ENCODE data around the gene PAX7.

PAX7 gene

DNA sequence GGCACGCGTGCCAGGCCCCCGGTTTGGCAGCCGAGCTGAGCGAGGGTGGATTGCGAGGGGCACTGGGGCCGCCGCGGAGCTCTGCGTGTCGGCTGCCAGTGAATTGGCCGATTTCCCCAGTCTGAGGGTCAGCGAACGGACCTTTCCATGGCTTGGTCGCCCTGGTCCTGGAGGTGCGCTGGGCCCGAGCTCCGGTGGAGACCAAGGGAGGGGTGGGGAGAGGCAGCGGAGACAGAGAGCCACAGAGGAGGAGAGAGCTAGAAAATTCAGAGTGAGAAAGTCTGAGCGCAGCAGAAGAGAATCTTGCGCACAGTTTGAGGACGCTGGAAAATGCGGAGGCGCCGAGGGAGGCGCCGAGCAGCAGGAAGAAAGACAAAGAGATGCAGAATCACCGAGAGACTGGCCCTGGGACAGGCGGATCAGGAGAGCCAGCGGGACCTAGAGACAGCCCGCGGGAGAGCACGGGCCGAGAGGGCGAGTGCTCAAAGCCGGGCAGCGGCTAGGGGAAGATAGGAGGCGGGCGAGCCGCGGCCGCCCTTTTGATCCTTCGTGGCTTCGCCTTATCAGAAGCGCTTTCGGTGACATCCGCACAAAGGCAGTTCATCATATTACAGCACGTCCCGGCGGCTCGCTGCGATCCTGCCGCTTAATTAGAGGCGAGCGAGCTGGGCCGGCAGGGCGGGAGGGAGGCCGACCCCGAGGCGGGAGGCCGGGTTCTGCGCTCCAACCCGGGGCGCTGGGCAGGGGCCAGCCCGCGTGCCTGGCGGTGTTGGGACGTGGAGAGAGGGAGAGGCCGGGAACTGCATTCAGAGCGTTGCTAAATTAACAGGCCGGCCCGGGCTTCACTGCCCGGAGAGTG lies 12.7 kb downstream of the PAX7 start:
- H3K9me3 ChIP-seq (ENCODE audit: control insufficient read depth, low read length) = no peaks in the 10 kb centered on the region
- peaks cover 24% of the 10 kb centered on the region for H3K4me1 ChIP-seq (ENCODE audit: control insufficient read depth, insufficient read depth, low read length, poor library complexity, severe bottlenecking)
- H3K4me3 ChIP-seq (ENCODE audit: extremely low read depth, insufficient read depth, low read length, poor library complexity, severe bottlenecking) = peak overlapping the region; percentile 12
- 0 to 1% methylated on average over 68 to 73 of the region's 73 CpGs for WGBS, 2 experiments (ENCODE audit: insufficient coverage in 2 of 2)
- H3K27ac ChIP-seq (ENCODE audit: low read depth, low read length, severe bottlenecking) = no peak overlapping the region
- H3K36me3 ChIP-seq (ENCODE audit: control insufficient read depth, insufficient read depth, low read length) = no peaks in the 10 kb centered on the region

DNA sequence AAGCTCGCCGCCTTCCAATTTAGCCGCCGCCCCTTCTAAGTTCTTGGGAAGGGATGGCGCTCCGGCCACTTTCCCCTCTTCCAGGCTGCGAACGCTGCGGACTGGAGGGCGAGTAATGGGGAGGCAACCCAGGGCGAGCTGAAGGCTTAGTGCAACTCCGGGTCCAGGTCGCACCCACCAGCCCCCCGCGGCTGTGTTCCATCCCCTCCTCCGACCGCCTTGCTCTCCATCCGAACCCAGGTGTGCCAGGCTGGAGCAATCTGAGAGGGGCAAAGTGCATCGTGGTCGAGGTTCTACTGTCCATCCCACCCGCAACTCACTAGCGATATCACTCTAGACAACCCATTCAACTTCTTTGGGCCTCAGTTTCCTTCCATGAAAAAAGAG lies 13.4 kb downstream of the PAX7 start:
- Histone ChIP-seq H3K27ac (ENCODE audit: low read depth, low read length, severe bottlenecking) (no peak overlapping the region), H3K4me3 (ENCODE audit: extremely low read depth, insufficient read depth, low read length, poor library complexity, severe bottlenecking) (peak overlapping the region; percentile 12), H3K36me3 (ENCODE audit: control insufficient read depth, insufficient read depth, low read length) (no peaks in the 10 kb centered on the region), H3K4me1 (ENCODE audit: control insufficient read depth, insufficient read depth, low read length, poor library complexity, severe bottlenecking) (peaks cover 24% of the 10 kb centered on the region), H3K9me3 (ENCODE audit: control insufficient read depth, low read length) (no peaks in the 10 kb centered on the region)
- WGBS, 2 experiments (ENCODE audit: insufficient coverage in 2 of 2) = 3 to 4% methylated on average over 13 to 16 of the region's 22 CpGs

DNA sequence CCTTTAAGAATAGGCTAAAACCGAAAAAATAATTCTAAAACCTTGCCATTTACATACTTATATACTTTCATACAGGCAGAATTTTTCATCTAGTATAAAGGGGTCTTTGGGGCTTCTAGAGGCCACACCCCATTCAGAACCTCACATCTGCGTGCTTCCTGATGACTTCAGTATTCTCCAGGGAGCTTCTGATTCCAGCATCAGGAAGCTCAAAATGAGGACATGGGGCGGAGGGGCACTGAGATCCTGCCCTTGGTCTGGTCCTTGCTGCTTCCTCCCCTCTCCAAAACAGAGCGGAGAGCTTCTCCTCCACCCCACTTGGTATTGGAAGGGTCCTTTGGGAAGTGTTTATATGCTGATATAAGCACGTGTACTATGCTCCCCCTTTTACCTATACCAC lies 13.8 kb downstream of the PAX7 start:
- peaks cover 25% of the 10 kb centered on the region for H3K4me1 ChIP-seq (ENCODE audit: control insufficient read depth, insufficient read depth, low read length, poor library complexity, severe bottlenecking)
- WGBS, 2 experiments (ENCODE audit: insufficient coverage in 2 of 2) = no CpG with 5 or more reads among the region's 5 CpGs
- H3K27ac ChIP-seq (ENCODE audit: low read depth, low read length, severe bottlenecking) = no peak overlapping the region
- H3K4me3 ChIP-seq (ENCODE audit: extremely low read depth, insufficient read depth, low read length, poor library complexity, severe bottlenecking) = no peak overlapping the region
- no peaks in the 10 kb centered on the region for H3K9me3 ChIP-seq (ENCODE audit: control insufficient read depth, low read length)
- no peaks in the 10 kb centered on the region for H3K36me3 ChIP-seq (ENCODE audit: control insufficient read depth, insufficient read depth, low read length)

DNA sequence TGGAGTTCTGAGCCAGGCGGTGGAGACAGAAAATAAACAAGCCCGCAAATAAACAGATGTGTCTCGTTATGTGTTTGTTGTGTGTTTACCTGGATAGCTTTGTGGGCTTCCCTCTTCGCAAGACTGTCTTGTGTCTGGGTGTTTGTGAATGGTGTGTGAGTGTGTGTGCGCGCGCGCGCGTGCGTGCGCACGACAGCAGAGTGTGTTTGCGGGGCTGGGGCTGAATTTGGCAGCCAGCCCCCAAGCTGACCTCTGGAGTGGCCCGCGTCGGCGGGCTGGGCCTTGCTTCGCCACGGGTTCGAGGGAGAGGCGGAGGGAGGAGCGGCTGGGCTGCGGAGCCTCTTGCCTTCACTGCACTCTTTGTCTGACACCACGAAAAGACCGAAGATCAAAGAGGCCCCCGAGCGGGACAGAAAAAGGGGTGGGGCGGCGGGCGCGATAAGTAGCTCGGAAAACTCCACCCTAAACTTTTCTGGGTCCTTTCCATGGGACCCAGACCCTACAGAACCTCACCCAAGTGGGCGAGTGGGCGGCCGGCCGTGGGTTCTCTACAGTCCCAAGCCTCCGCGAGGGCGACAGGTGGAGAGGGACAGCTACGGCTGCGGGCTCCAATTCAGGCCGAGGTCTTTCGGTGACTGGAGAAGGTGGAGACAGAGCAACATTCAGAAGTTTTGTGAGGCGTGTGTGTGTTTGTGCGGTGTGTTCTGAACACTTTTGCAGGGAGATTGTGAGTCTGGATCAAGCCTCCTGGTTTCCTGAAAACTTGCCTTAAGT lies 14.5 kb downstream of the PAX7 start:
- Histone ChIP-seq H3K4me3 (ENCODE audit: extremely low read depth, insufficient read depth, low read length, poor library complexity, severe bottlenecking) (no peak overlapping the region), H3K9me3 (ENCODE audit: control insufficient read depth, low read length) (no peaks in the 10 kb centered on the region), H3K36me3 (ENCODE audit: control insufficient read depth, insufficient read depth, low read length) (no peaks in the 10 kb centered on the region), H3K4me1 (ENCODE audit: control insufficient read depth, insufficient read depth, low read length, poor library complexity, severe bottlenecking) (peaks cover 29% of the 10 kb centered on the region), H3K27ac (ENCODE audit: low read depth, low read length, severe bottlenecking) (no peak overlapping the region)
- 1 to 3% methylated on average over 30 to 32 of the region's 46 CpGs for WGBS, 2 experiments (ENCODE audit: insufficient coverage in 2 of 2)

DNA sequence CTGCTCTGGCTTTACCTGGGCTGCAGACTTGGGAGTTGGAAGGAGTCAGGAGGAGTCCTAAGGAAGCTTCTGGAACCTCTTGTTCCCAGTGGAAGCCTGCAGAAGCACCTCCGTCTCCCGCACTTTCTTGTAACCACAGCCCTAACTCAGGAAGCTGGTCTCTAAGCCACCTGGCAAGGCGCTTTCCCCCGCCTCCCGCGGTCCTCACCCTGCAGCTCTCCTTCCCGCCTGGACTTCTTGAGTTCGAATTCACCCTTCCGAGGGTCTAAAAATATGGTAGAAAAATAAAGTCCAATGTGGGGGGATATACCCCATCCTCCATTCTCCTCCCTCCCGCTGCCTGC lies 15.1 kb downstream of the PAX7 start:
- Histone ChIP-seq H3K9me3 (ENCODE audit: control insufficient read depth, low read length) (no peaks in the 10 kb centered on the region), H3K36me3 (ENCODE audit: control insufficient read depth, insufficient read depth, low read length) (no peaks in the 10 kb centered on the region), H3K4me3 (ENCODE audit: extremely low read depth, insufficient read depth, low read length, poor library complexity, severe bottlenecking) (no peak overlapping the region), H3K27ac (ENCODE audit: low read depth, low read length, severe bottlenecking) (no peak overlapping the region), H3K4me1 (ENCODE audit: control insufficient read depth, insufficient read depth, low read length, poor library complexity, severe bottlenecking) (peaks cover 28% of the 10 kb centered on the region)
- 0% methylated on average over 1 to 3 of the region's 10 CpGs for WGBS, 2 experiments (ENCODE audit: insufficient coverage in 2 of 2)

DNA sequence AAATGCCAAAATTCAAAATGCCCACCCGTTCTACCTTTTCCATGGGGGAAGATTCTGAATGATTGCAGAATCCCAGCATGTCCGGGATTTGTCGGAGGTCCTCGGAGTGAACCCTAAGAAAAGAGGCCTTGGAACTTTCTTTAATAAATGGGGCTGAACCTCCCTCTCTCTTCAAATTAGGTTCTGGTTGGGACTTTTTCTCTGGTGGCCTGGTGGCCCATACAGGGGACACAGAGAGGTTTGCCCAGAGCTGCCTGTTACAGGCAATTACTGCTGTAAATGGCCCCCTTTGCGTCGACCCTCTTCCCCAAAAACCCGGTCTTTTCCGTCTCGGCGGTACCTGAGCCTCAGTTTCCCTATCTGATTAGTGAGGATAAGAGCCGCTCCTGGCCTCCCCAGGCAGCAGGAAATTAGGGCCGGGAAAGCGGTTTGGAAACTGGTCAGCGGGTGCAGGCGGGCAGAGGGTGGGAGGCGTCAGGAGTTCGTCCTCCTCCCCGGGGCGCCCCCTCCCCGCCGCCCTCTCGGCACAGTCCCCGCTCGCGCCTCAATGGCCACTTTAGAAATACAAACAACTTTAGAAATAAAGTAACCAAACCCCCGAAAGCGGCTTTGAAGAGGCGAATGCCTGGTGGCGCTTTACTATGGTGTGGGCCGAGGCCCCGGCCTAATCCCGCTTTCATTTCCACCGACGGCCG lies 15.6 kb downstream of the PAX7 start:
- WGBS, 2 experiments (ENCODE audit: insufficient coverage in 2 of 2) = 2 to 3% methylated on average over 15 to 25 of the region's 35 CpGs
- Histone ChIP-seq H3K27ac (ENCODE audit: low read depth, low read length, severe bottlenecking) (no peak overlapping the region), H3K9me3 (ENCODE audit: control insufficient read depth, low read length) (no peaks in the 10 kb centered on the region), H3K36me3 (ENCODE audit: control insufficient read depth, insufficient read depth, low read length) (no peaks in the 10 kb centered on the region), H3K4me1 (ENCODE audit: control insufficient read depth, insufficient read depth, low read length, poor library complexity, severe bottlenecking) (peaks cover 24% of the 10 kb centered on the region), H3K4me3 (ENCODE audit: extremely low read depth, insufficient read depth, low read length, poor library complexity, severe bottlenecking) (no peak overlapping the region)

DNA sequence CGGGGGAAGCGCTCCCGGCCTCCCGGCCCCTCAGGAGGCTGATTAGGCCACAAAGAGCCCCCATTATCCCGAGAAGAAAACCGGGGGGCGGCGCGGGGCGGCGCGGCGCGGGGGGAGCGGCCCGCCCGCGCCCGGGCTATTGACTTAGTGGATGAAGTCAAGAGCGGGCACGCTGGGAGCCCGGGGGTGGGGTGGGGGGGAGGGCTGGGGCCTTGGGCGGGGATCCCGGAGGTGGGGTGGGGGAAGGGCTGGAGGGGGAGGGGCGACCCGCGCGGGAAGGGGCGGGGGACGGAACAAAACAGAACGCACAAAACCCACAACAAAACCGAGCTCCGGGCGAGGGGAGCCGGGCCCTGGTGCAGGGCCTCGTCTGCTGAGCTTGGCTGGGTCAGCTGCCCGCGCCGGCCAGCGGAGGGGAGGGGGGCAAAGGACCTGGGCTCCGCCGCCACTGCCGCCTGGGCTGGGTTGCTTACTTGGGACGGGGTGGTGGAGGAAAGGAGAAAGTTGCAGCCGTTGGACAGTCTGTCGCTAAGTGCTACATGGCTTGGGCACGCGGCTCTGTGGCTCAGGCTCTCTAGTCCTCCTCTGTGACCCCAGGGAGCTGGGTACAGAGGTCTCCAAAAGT lies 16.3 kb downstream of the PAX7 start:
- 0 to 2% methylated on average over 3 to 14 of the region's 48 CpGs for WGBS, 2 experiments (ENCODE audit: insufficient coverage in 2 of 2)
- Histone ChIP-seq H3K27ac (ENCODE audit: low read depth, low read length, severe bottlenecking) (no peak overlapping the region), H3K36me3 (ENCODE audit: control insufficient read depth, insufficient read depth, low read length) (no peaks in the 10 kb centered on the region), H3K9me3 (ENCODE audit: control insufficient read depth, low read length) (no peaks in the 10 kb centered on the region), H3K4me1 (ENCODE audit: control insufficient read depth, insufficient read depth, low read length, poor library complexity, severe bottlenecking) (peaks cover 22% of the 10 kb centered on the region), H3K4me3 (ENCODE audit: extremely low read depth, insufficient read depth, low read length, poor library complexity, severe bottlenecking) (no peak overlapping the region)

DNA sequence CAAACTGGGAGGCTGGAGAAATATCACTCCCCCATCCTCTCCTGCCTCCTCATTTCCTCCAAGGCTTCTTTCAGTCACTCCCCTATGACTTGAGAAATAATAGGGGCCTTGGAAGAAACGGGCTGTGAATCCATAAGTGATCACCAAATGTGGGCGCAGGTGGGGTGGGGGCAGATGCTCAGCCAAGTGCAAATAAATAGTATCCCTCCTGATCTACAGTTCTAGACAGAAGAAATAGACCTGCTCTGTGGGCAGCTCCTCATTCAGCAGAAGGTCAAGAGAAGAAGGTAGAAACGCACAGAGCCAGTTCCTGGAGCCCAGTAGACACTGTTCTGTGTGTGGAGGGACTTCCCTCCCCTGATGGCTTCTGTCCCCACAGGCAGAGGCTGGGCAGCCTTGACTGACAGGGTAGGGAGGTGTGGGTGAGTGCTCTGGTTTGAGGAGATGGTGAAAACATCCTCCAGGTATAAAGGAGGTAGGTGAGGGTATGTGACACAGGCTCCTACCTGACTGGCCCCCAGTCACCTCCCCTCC lies 17.1 kb downstream of the PAX7 start:
- H3K4me3 ChIP-seq (ENCODE audit: extremely low read depth, insufficient read depth, low read length, poor library complexity, severe bottlenecking) = no peak overlapping the region
- H3K36me3 ChIP-seq (ENCODE audit: control insufficient read depth, insufficient read depth, low read length) = no peaks in the 10 kb centered on the region
- no peak overlapping the region for H3K27ac ChIP-seq (ENCODE audit: low read depth, low read length, severe bottlenecking)
- H3K9me3 ChIP-seq (ENCODE audit: control insufficient read depth, low read length) = no peaks in the 10 kb centered on the region
- H3K4me1 ChIP-seq (ENCODE audit: control insufficient read depth, insufficient read depth, low read length, poor library complexity, severe bottlenecking) = peaks cover 15% of the 10 kb centered on the region
- 27 to 81% methylated on average over 2 of the region's 3 CpGs for WGBS, 2 experiments (ENCODE audit: insufficient coverage in 2 of 2)

DNA sequence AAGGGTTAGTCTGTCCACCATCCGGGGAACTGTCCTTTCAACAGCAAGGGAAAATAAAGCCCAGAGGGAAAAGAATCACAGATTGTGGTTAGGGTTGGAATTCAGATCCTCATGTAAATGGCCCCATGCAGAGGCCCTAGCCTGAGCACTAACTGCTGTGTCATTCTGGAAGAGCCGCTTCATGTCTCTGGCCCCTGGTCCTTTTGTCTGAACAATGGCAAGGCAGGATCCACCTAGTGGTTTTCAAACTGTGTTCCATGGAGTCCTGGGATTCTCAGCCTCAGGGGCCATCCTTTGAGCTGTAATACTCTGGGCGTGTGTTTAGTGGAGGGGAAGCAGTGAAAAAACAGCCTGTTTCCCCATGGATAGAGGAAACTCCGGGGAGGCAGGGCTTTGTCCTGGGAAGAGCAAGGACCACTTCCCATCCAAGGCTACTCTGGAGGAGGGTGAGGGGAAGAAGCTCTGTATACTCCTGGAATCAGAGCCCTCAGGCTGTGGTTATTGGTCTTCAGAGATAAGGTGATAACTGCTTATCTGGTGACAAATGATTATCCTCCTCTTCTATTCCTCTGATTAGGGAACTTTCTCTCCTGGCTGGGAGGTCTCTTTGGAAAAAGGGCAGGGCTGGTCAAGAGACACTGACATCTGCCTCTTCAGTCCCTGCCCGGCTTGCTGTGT lies 19.2 kb downstream of the PAX7 start:
- Histone ChIP-seq H3K36me3 (ENCODE audit: control insufficient read depth, insufficient read depth, low read length) (no peaks in the 10 kb centered on the region), H3K27ac (ENCODE audit: low read depth, low read length, severe bottlenecking) (no peak overlapping the region), H3K4me1 (ENCODE audit: control insufficient read depth, insufficient read depth, low read length, poor library complexity, severe bottlenecking) (peaks cover 11% of the 10 kb centered on the region), H3K4me3 (ENCODE audit: extremely low read depth, insufficient read depth, low read length, poor library complexity, severe bottlenecking) (no peak overlapping the region), H3K9me3 (ENCODE audit: control insufficient read depth, low read length) (no peaks in the 10 kb centered on the region)
- WGBS, 2 experiments (ENCODE audit: insufficient coverage in 2 of 2) = 21 to 36% methylated on average over 3 of the region's 5 CpGs

DNA sequence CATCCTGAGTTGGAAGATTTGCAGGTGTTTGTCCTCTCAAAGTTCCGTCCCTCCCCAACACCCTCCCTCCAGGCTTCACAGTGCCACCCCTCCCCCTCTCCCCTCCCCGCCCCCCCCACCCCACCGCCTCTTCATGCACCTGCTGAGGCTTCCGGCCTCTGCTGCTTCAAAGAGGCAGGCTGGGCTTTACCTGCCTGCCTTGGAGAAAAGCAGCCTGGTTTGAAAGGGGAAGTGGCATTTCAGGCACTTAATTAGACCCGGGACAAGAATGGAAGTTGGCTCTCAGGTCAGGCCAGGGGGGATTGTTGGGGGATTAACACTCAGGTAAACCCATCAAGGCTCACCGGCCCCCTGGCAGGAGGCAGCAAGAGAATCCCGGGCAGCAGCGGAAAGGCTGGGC lies 21.1 kb downstream of the PAX7 start:
- Histone ChIP-seq H3K9me3 (ENCODE audit: control insufficient read depth, low read length) (no peaks in the 10 kb centered on the region), H3K4me3 (ENCODE audit: extremely low read depth, insufficient read depth, low read length, poor library complexity, severe bottlenecking) (no peak overlapping the region), H3K36me3 (ENCODE audit: control insufficient read depth, insufficient read depth, low read length) (no peaks in the 10 kb centered on the region), H3K27ac (ENCODE audit: low read depth, low read length, severe bottlenecking) (no peak overlapping the region), H3K4me1 (ENCODE audit: control insufficient read depth, insufficient read depth, low read length, poor library complexity, severe bottlenecking) (peaks cover 11% of the 10 kb centered on the region)
- WGBS, 2 experiments (ENCODE audit: insufficient coverage in 2 of 2) = 3 to 20% methylated on average over 1 to 4 of the region's 8 CpGs
